Adrenal gland (tissue), 12 donors: Measurements from ENCODE around the gene MDM4. TPM values are rescaled to one million over a fixed set of nuclear protein-coding genes. Genes with fewer than 3 reads are reported as not detected.
A peak's percentile ranks its signal among the peaks of the same experiment; 100 is the strongest.

Source experiments
- DNase-seq, 7 donors: peaks; one replicate each; pipeline ENCODE4 v3.0.0-alpha.2; 2019 to 2020
- H3K27ac ChIP-seq, 5 donors: fragments of 200-600 bp; sonication (generic) in 4 of 5; 1 replicate in 3 of 5; 2 replicates in 2 of 5; pipeline versions ENCODE4 v1.5.1 to v1.8.0; 2016 to 2020; ENCODE audit warnings: mild to moderate bottlenecking in 1 of 5
- H3K27me3 ChIP-seq: fragments of 200-600 bp; 2 replicates; pipeline ENCODE4 v1.8.0; 2021
- H3K36me3 ChIP-seq, 2 donors: fragments of 200-600 bp; replicated peaks in 1 of 2; 1 replicate in 1 of 2; 2 replicates in 1 of 2; pipeline versions ENCODE4 v1.5.1 to v1.8.0; 2018 to 2022
- H3K4me1 ChIP-seq, 2 donors: fragments of 200-600 bp; replicated peaks in 1 of 2; 1 replicate in 1 of 2; 2 replicates in 1 of 2; pipeline versions ENCODE4 v1.5.1 to v1.8.0; 2018 to 2021
- H3K4me3 ChIP-seq, 4 donors: fragments of 200-600 bp; sonication (generic) in 3 of 4; one replicate each; pipeline ENCODE4 v1.5.1; 2016 to 2018
- H3K9me3 ChIP-seq, 3 donors: fragments of 200-600 bp; sonication (generic) in 1 of 3; replicated peaks in 1 of 3; 1 replicate in 2 of 3; 2 replicates in 1 of 3; pipeline versions ENCODE4 v1.5.1 to v1.8.0; 2016 to 2021
- POLR2A ChIP-seq, 2 donors: fragments of 450-650 bp; IDR thresholded peaks; one replicate each; pipeline ENCODE4 v1.6.1; 2017; ENCODE audit warnings: antibody characterized with exemption in 2 of 2, mild to moderate bottlenecking in 2 of 2, moderate library complexity in 1 of 2
- WGBS, 4 donors: extraction: QIAGEN DNeasy Blood & Tissue Kit in 2 of 4; methylation state at CpG; one replicate each; pipeline versions ENCODE4 v1.1.5 to v1.1.7; 2013 to 2017; 5-methylcytosine and 5-hydroxymethylcytosine counted together
- intact Hi-C, 2 donors: fragments of 100-400 bp; cut with DNase I; formaldehyde crosslinking; loops; one replicate each; pipeline versions ENCODE4 v1.14.1 to v1.15.0; 2022 to 2023
- polyA plus RNA-seq, 3 donors: library from polyadenylated mRNA; stranded (reverse); fragments of 200-250 nt in 2 of 3; fragments of 350-450 nt in 1 of 3; fragmentation: Illumina TruSeq in 1 of 3; extraction: RNeasy Lipid Tissue Mini Kit (QIAGEN cat#74804) in 1 of 3; gene quantifications; one replicate each; pipeline ENCODE4 v1.2.3, GENCODE V29; 2013 to 2014
- total RNA-seq, 9 donors: library from RNA; depleted of rRNA in 4 of 9; stranded (reverse); fragments of >200 nt in 4 of 9; fragments of 120-200 nt in 1 of 9; fragmentation: NEBNext Ultra II Directional in 1 of 9; extraction: Animal tissue kit (Norgen Biotek cat#: 25700) in 1 of 9; gene quantifications; one replicate each; pipeline versions ENCODE4 v1.1.0 to v1.2.4, GENCODE V29; 2013 to 2023
- TF ChIP-seq, protein P1 (sequence below), 6 experiments: fragments of 450-650 bp in 4 of 6; fragments of 200-600 bp in 2 of 6; sonication (generic) in 1 of 6; IDR thresholded peaks; 1 replicate in 5 of 6; 2 replicates in 1 of 6; pipeline versions ENCODE4 v1.5.1 to v1.8.0; 2016 to 2021; ENCODE audit warnings: antibody characterized with exemption in 6 of 6, mild to moderate bottlenecking in 2 of 6, moderate library complexity in 1 of 6
- donor health status: healthy with polysubstance abuse.
- donor health status: Bipolar disorder and iron deficiency.
- donor health status: DM: yes; HTN: yes; CAD: no.
- donor health status: DM: no; HTN: no; CAD: no.
- donor health status: DM: no; HTN: no; CAD: no.
- donor health status: DM: yes; HTN: yes; CAD: no.

MDM4 gene
- total and polyA plus RNA-seq, 12 donors = 11.3 to 77.4 (median 42.8) TPM

DNA sequence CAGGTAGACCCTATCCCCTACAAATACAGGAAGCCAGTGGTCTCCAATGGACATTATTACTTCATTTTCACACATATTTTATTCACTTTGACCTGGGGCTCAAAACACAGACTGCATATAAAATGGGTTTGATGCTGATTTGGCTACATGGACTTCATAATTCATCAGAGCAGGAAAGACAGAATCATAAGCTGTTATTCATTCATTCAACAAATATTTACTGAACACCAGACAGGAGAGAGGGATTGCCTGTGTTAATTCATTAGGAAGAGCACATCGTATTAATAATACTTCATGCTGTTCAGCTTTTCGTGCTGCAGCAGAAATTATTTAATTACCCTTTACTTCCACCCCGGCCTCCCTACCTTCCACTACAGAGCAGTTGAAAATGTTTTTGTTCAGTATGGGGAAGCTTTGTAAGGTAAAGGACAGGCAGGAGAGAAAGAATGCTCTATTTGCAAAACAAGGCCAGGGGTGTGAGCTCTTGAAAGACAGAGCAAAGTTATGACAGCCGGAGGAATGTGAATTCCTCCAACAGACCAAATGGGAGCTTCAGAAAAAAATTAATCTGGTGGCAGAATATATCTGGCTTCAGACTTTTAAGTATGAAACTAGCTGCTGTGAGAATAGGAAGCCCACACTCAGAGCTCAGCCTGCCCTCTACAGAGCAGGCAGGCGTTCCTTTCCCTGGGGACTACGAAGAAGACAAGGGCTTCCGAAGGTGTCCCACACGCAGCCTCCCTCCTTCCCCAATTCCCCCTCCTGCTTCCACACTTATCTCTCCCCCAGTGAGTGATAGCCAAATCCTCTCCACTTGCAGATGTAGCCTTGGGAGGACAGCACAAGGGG lies 58.0 kb downstream of the MDM4 start:
- peaks cover 0 to 9% of the 10 kb centered on the region in 2 donors for H3K4me1 ChIP-seq
- H3K27ac ChIP-seq = peak overlapping the region in 1 of 5 donors; percentile 55
- no peaks in the 10 kb centered on the region for H3K27me3 ChIP-seq
- intact Hi-C loops = no loop called here
- 66 to 88% (median 79%) methylated on average over 8 of the region's 8 CpGs for WGBS, 4 donors
- H3K36me3 ChIP-seq = no peaks in the 10 kb centered on the region
- peak in 1 of 7 donors; percentile 28 for DNase-seq
- H3K9me3 ChIP-seq = no peaks in the 10 kb centered on the region
- H3K4me3 ChIP-seq = no peak overlapping the region
- no peak for TF ChIP-seq POLR2A (IDR thresholded peaks at IDR 0.05)
- TF ChIP-seq, protein P1, sequence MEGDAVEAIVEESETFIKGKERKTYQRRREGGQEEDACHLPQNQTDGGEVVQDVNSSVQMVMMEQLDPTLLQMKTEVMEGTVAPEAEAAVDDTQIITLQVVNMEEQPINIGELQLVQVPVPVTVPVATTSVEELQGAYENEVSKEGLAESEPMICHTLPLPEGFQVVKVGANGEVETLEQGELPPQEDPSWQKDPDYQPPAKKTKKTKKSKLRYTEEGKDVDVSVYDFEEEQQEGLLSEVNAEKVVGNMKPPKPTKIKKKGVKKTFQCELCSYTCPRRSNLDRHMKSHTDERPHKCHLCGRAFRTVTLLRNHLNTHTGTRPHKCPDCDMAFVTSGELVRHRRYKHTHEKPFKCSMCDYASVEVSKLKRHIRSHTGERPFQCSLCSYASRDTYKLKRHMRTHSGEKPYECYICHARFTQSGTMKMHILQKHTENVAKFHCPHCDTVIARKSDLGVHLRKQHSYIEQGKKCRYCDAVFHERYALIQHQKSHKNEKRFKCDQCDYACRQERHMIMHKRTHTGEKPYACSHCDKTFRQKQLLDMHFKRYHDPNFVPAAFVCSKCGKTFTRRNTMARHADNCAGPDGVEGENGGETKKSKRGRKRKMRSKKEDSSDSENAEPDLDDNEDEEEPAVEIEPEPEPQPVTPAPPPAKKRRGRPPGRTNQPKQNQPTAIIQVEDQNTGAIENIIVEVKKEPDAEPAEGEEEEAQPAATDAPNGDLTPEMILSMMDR (IDR thresholded peaks at IDR 0.05) = no peak

DNA sequence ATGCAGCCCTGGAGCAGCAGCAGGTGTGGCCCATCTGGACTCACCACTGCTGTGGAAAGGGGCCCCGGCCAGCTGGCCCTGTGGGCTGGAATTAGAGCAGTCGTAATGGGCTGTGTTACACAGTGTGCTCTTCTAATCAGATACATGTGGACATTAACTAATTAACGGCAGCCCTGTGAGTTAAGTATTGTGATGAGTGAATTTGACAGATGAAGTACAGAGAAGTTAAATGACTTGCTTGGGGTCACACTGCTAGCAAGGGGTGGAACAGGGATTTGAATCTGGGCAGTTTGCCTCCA lies 58.6 kb downstream of the MDM4 start:
- intact Hi-C loops = no loop called here
- peak in 1 of 7 donors; percentile 82 for DNase-seq

DNA sequence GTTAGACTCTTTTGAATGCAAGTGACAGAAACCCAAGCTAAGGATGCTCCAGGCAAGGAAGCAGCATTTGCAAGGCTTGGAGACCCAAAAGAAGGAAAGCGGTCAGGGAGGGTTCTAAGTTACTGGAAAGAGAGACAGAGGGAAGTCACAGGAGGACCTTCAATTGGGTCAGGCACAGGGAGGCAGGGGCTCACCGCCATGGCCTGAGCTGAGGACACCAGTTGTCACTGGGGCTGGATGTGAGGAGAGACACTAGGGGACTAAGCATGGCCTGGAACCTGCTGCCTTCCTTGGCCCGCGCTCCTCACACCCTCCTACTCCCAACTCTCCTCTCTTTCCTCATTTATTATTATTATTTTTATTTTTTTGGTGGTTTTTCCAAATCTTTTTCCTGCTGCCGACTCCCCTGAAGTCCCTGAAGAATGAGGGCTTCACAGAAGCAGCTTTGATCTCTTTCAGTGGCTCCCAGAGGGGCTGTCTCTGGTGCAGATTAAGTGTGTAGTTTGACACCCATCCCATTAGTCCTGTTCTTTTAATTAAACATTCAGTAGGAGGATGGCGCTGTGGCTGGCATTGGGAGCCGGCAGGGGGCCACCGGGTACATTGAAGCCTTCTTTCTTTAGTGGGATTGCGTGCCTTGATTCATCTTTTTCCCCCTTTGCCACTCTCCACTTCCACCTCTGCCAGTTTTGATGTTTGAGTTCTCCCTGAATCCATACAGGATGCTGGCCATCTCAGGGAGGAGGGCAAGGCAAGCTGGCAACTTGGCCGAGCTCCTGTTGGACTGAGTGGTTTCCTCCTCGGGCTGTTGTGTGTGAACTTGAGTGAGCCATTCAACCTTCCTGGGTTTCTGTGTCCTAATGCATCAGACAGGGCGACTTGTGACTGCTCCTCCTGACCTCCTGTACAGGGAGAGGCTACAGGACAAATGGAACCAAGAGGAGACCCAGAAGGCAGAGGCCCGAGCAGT lies 59.3 kb downstream of the MDM4 start:
- WGBS, 4 donors = 81 to 93% (median 89%) methylated on average over 13 of the region's 13 CpGs
- Histone ChIP-seq H3K4me1 (peaks cover 0 to 9% of the 10 kb centered on the region in 2 donors), H3K27me3 (no peaks in the 10 kb centered on the region), H3K36me3 (no peaks in the 10 kb centered on the region), H3K9me3 (no peaks in the 10 kb centered on the region), H3K4me3 (no peak overlapping the region), H3K27ac (no peak overlapping the region)
- intact Hi-C loops = no loop called here
- TF ChIP-seq, protein P1 (IDR thresholded peaks at IDR 0.05) = no peak
- TF ChIP-seq POLR2A (IDR thresholded peaks at IDR 0.05) = no peak
- DNase-seq = peak in 1 of 7 donors; percentile 31

More for the DNA sequence above, 58.6 kb downstream of the MDM4 start:
- Histone ChIP-seq H3K4me1 (peaks cover 0 to 9% of the 10 kb centered on the region in 2 donors), H3K4me3 (no peak overlapping the region), H3K27me3 (no peaks in the 10 kb centered on the region), H3K9me3 (no peaks in the 10 kb centered on the region), H3K27ac (peak overlapping the region in 1 of 5 donors; percentile 55), H3K36me3 (no peaks in the 10 kb centered on the region)
- TF ChIP-seq POLR2A (IDR thresholded peaks at IDR 0.05) = no peak
- TF ChIP-seq, protein P1 (IDR thresholded peaks at IDR 0.05) = no peak
- WGBS, 4 donors = 65 to 77% (median 72%) methylated on average over 3 of the region's 3 CpGs

DNA sequence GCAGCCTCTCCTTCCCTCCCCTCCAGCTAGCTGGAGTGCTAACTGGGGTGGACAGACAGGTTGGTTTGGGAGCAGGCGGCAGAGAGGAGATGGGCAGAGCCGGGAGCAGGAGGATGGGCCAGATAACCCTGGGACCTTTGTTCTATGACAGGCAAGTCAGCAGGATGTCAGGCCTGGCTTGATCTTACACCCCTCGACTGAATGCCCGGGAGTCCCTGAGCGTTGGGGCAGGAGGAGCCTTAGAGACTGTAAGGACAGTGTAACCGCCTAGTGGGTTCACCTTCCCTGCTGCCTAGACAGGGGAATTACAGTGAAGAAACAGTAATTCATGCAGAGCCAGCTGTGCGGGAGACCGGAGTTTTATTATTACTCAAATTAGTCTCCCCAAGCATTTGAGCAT lies 60.2 kb downstream of the MDM4 start:
- intact Hi-C loops = no loop called here
- H3K9me3 ChIP-seq = no peaks in the 10 kb centered on the region
- peaks cover 0 to 9% of the 10 kb centered on the region in 2 donors for H3K4me1 ChIP-seq
- no peak overlapping the region for H3K27ac ChIP-seq
- no peak overlapping the region for H3K4me3 ChIP-seq
- 86 to 93% (median 92%) methylated on average over 7 to 8 of the region's 8 CpGs for whole genome bisulfite sequencing, 4 donors
- H3K36me3 ChIP-seq = no peaks in the 10 kb centered on the region
- H3K27me3 ChIP-seq = no peaks in the 10 kb centered on the region
- TF ChIP-seq, protein P1 (IDR thresholded peaks at IDR 0.05) = no peak
- no peak for TF ChIP-seq POLR2A (IDR thresholded peaks at IDR 0.05)
- no peak for DNase-seq
